Retinal pigment epithelial cell (primary cell): Measurements from ENCODE around the gene VENTX.
"Not testable (repeated sequence)": the region's sequence is repeated elsewhere in the genome, so short reads cannot be mapped to it uniquely, and the experiment has no call there.

ENCODE experiments used
- DNase-seq: peaks from one replicate; pipeline ENCODE4 v3.0.0-alpha.2; 2010; ENCODE audit warnings: low read depth
- H3K4me3 ChIP-seq: 2 replicates; pipeline ENCODE4 v1.5.1; 2011; ENCODE audit warnings: mild to moderate bottlenecking, low read length, control low read depth, moderate library complexity
- TF ChIP-seq, protein P1 (sequence below): conservative IDR thresholded peaks from 2 replicates; pipeline ENCODE4 v1.5.1; 2011; ENCODE audit warnings: low read depth, low read length, control low read depth, inconsistent platforms

VENTX gene

GRCh38 chr10:133231244-133231945 is 6.3 kb upstream of the VENTX start:
- H3K4me3 ChIP-seq = no peak overlapping the region
- TF ChIP-seq, protein P1, sequence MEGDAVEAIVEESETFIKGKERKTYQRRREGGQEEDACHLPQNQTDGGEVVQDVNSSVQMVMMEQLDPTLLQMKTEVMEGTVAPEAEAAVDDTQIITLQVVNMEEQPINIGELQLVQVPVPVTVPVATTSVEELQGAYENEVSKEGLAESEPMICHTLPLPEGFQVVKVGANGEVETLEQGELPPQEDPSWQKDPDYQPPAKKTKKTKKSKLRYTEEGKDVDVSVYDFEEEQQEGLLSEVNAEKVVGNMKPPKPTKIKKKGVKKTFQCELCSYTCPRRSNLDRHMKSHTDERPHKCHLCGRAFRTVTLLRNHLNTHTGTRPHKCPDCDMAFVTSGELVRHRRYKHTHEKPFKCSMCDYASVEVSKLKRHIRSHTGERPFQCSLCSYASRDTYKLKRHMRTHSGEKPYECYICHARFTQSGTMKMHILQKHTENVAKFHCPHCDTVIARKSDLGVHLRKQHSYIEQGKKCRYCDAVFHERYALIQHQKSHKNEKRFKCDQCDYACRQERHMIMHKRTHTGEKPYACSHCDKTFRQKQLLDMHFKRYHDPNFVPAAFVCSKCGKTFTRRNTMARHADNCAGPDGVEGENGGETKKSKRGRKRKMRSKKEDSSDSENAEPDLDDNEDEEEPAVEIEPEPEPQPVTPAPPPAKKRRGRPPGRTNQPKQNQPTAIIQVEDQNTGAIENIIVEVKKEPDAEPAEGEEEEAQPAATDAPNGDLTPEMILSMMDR = no peak
- no peak for DNase-seq

- TF ChIP-seq, protein P1 = no peak
- no peak overlapping the region for H3K4me3 ChIP-seq
- no peak for DNase-seq
Observed at GRCh38 chr10:133231946-133232574, 5.6 kb upstream of the VENTX start.

- DNase-seq, H3K4me3 ChIP-seq: not testable (repeated sequence)
Observed at GRCh38 chr10:133234796-133235195, 2.9 kb upstream of the VENTX start.

GRCh38 chr10:133235265-133235855 is 2.3 kb upstream of the VENTX start:
- H3K4me3 ChIP-seq = no peak overlapping the region
- TF ChIP-seq, protein P1 = no peak
- DNase-seq = no peak

DNA sequence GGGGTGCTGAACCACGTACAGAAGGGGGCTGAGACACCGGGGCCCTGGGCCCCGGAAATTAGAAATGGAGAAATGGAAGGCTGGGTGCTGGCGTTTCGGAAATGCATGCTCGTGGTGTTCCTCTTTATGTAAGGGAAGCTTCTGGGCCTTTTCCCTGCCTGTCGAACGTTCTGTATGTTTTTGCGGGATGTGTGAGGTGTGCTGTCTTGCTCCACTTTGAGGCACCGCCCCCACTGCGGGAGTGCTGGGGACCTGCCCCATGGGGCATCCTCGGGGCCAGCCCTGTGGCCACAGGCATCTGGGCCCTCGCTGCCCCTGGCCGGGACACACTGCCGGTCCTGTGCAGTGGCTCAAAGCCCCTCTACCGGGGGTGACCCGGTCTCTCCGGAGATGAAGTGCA is 1.7 kb upstream of the VENTX start:
- H3K4me3 ChIP-seq = no peak overlapping the region
- TF ChIP-seq, protein P1 = no peak

DNA sequence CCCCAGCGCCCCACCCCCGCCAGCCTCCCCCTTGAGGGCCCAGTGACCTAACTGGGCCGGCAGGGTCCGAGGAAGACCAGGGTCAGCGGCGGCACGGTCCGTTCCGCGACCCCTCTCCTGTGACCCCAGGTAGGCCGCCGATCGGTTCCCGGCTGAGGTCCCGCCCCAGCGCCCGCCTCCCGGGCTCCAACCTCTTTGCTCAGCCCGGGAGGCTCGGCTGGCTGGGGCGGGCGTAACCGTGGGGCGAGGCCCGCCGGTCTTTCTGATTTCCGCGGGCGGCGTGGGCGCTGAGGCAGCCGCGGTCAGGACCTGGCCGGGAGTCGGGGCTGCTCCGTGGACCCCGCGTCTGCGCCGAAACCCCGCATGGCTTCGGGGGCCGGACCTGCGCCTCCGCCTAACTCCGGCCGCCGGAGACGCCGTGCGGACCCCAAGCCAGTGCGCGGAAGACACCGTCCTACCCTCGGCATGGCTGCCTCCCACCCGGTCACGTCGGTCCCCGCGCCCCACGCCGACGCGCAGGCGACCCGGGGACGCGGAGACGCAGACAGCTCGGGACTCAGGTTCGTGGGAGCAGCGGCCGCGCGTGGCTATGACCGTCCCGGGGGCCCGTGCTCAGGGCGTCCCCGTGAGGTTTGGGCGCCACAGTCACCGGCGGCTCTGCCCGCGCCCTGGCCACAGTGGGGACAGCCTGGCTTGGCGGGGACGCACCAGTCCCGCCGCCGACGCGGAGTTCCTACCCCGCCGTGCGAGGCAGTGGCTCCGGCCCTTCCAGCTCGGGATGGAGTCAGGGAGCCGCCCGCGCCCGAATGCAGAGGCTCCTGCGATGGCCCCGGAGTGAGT is 1.0 kb upstream of the VENTX start:
- TF ChIP-seq, protein P1 = no peak
- DNase-seq = no peak
- H3K4me3 ChIP-seq = no peak overlapping the region

More for the DNA sequence above, 1.7 kb upstream of the VENTX start:
- DNase-seq = no peak

DNA sequence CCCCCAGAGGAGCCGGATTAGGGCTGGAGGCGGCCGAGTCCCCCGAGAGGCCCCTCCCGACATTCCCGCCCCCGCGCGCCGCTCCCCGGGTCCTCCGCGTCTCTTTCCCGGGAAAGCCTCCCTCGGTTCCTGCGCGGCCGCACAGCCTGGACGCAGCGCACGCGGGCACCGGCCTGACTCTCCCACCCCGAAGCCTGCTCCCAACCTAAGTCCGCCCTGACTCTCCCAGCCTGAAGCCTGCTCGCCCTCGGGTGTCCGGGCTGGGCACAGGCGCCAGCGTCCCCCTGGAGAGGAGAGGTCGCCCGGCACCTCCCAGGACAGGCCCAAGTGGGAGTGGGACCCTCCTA is 441 bp upstream of the VENTX start:
- DNase-seq = no peak
- TF ChIP-seq, protein P1 = no peak
- no peak overlapping the region for H3K4me3 ChIP-seq
